ENCODE measurements around the gene ARHGAP15.

The ARHGAP15 gene

DNA sequence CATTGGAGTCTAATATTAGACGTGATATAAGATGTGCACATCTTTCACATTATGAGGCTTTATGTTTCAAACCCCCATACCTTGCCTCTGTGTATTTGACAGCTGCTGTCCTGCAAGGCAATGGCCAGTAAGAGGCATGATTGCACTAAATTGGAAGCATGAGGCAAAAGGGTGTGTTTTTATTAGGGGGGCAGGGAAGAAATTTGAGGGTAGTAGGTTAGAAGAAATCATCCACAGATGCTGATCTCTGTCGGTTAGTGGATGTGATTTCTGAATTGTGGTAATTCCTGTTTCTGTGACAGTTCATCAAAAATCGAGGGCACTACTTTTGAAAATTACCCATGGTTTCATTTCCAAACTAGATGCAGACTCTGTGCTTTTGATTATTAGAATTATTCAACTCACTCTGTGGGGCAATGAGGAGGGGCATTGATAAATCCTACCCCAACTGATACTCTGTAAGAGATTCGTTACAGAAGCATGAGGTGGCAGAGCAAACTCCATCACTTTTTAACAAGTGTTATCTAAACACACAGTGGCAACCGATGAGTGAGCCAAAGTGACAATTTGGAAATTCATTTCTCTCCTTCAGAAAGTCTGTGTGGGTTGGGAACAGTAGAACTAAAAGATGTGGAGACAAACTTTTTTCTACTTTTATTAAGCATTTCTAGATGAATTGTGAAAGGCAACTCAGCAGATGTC is 453.0 kb downstream of the ARHGAP15 start:
- H3K9me3 ChIP-seq (replicated peaks in 1 of 2; ENCODE audit: control insufficient read depth in 2 of 2, insufficient read depth in 1 of 2, low read depth in 1 of 2, low read length in 2 of 2), result no peaks in the 10 kb centered on the region
- no peaks in the 10 kb centered on the region for H3K4me1 ChIP-seq (ENCODE audit: control insufficient read depth in 2 of 2, insufficient read depth in 1 of 2, low read depth in 1 of 2, low read length in 2 of 2)
- no peak overlapping the region for H3K9ac ChIP-seq (ENCODE audit: low read depth, low read length, poor library complexity)
- H2AFZ ChIP-seq (ENCODE audit: low read length), result no peak overlapping the region
- no peak overlapping the region for H3K4me2 ChIP-seq (ENCODE audit: insufficient read depth, low read length, poor library complexity, severe bottlenecking)
- H2BK5ac ChIP-seq (ENCODE audit: low read length), result no peak overlapping the region
- H3K27me3 ChIP-seq (ENCODE audit: control insufficient read depth in 3 of 3, insufficient read depth in 3 of 3, low read depth in 1 of 3, low read length in 3 of 3), result no peaks in the 10 kb centered on the region
- no CpG with 5 or more reads among the region's 5 CpGs for WGBS, 2 donors (ENCODE audit: extremely low coverage in 2 of 2, insufficient read length in 2 of 2, insufficient replicate concordance in 1 of 2)
- no peak overlapping the region for H3K4ac ChIP-seq (ENCODE audit: low read length)
- H4K91ac ChIP-seq (ENCODE audit: low read depth, low read length, poor library complexity), result no peak overlapping the region
- no peak for DNase-seq (ENCODE audit: low spot score)
- H3K36me3 ChIP-seq (replicated peaks in 1 of 2; ENCODE audit: control insufficient read depth in 2 of 2, insufficient read depth in 2 of 2, low read length in 2 of 2), result no peaks in the 10 kb centered on the region
- no peak overlapping the region for H3K23ac ChIP-seq (ENCODE audit: low read depth, low read length, poor library complexity)
- H2BK12ac ChIP-seq (ENCODE audit: low read length), result no peak overlapping the region
- H3K14ac ChIP-seq (ENCODE audit: low read length), result no peak overlapping the region
- no peak overlapping the region for H3K18ac ChIP-seq (ENCODE audit: low read length)
- H3K4me3 ChIP-seq (ENCODE audit: low read length in 2 of 2), result no peak overlapping the region
- H2BK120ac ChIP-seq (ENCODE audit: low read depth, low read length), result no peak overlapping the region
- no peak overlapping the region for H2AK5ac ChIP-seq (ENCODE audit: low read depth, low read length)
- H2BK15ac ChIP-seq (ENCODE audit: low read length), result no peak overlapping the region
- no peak overlapping the region for H3K27ac ChIP-seq (replicated peaks; ENCODE audit: low read length)
- no peaks in the 10 kb centered on the region for H3K79me1 ChIP-seq (ENCODE audit: low read depth, low read length)
- no peak overlapping the region for H4K8ac ChIP-seq (ENCODE audit: low read depth, low read length)

DNA sequence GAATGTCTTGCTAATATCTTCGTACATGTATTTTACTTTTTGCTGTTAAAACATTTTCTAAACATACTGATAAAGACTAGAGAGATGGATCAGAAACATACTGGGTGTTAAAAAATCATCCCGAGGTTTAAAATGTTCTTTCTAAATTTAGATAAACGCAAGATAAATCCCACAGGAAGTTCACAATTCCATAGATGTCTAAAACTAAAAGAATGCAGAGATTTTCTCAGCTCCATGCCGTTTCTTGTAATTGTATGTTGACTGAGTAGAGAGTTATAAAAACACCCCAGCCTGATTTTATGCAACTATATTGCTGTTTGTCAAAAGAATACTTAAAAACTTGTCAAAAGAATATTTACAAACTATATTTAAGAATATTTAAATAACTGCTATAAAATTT is 455.7 kb downstream of the ARHGAP15 start:
- Histone ChIP-seq H2BK5ac (ENCODE audit: low read length) (no peak overlapping the region), H3K4ac (ENCODE audit: low read length) (no peak overlapping the region), H3K79me1 (ENCODE audit: low read depth, low read length) (no peaks in the 10 kb centered on the region), H3K14ac (ENCODE audit: low read length) (no peak overlapping the region), H2BK15ac (ENCODE audit: low read length) (no peak overlapping the region), H3K9ac (ENCODE audit: low read depth, low read length, poor library complexity) (no peak overlapping the region), H3K4me2 (ENCODE audit: insufficient read depth, low read length, poor library complexity, severe bottlenecking) (no peak overlapping the region), H4K8ac (ENCODE audit: low read depth, low read length) (no peak overlapping the region), H4K91ac (ENCODE audit: low read depth, low read length, poor library complexity) (no peak overlapping the region), H2BK12ac (ENCODE audit: low read length) (no peak overlapping the region), H3K4me3 (ENCODE audit: low read length in 2 of 2) (no peak overlapping the region), H3K23ac (ENCODE audit: low read depth, low read length, poor library complexity) (no peak overlapping the region), H3K18ac (ENCODE audit: low read length) (no peak overlapping the region), H2AK5ac (ENCODE audit: low read depth, low read length) (no peak overlapping the region), H3K27me3 (ENCODE audit: control insufficient read depth in 3 of 3, insufficient read depth in 3 of 3, low read depth in 1 of 3, low read length in 3 of 3) (no peaks in the 10 kb centered on the region), H3K36me3 (replicated peaks in 1 of 2; ENCODE audit: control insufficient read depth in 2 of 2, insufficient read depth in 2 of 2, low read length in 2 of 2) (no peaks in the 10 kb centered on the region), H2AFZ (ENCODE audit: low read length) (no peak overlapping the region), H3K27ac (replicated peaks; ENCODE audit: low read length) (no peak overlapping the region), H3K4me1 (ENCODE audit: control insufficient read depth in 2 of 2, insufficient read depth in 1 of 2, low read depth in 1 of 2, low read length in 2 of 2) (no peaks in the 10 kb centered on the region), H2BK120ac (ENCODE audit: low read depth, low read length) (no peak overlapping the region), H3K9me3 (replicated peaks in 1 of 2; ENCODE audit: control insufficient read depth in 2 of 2, insufficient read depth in 1 of 2, low read depth in 1 of 2, low read length in 2 of 2) (no peaks in the 10 kb centered on the region)
- DNase-seq (ENCODE audit: low spot score), result no peak
- no CpG with 5 or more reads among the region's 4 CpGs for whole genome bisulfite sequencing, 2 donors (ENCODE audit: extremely low coverage in 2 of 2, insufficient read length in 2 of 2, insufficient replicate concordance in 1 of 2)

DNA sequence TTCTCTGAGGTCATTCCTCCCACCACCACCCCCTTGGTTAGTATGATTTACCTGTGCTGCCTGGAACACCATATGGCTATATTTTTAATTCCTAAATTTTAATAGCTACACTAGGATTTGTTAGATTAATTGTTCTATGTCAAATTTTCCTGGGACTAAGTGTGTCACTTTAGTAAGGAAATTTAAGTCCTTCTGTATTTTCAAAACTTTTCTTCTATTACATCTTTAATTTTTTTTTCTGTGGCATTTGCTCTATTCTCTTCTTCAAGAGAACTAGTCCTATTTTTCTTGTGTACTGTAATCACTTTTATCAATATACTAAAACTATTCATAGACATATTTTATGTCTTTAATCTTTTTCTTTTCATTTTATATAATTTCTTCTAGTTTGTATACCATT is 456.9 kb downstream of the ARHGAP15 start:
- Histone ChIP-seq H3K27ac (replicated peaks; ENCODE audit: low read length) (no peak overlapping the region), H4K91ac (ENCODE audit: low read depth, low read length, poor library complexity) (no peak overlapping the region), H2BK120ac (ENCODE audit: low read depth, low read length) (no peak overlapping the region), H4K8ac (ENCODE audit: low read depth, low read length) (no peak overlapping the region), H3K36me3 (replicated peaks in 1 of 2; ENCODE audit: control insufficient read depth in 2 of 2, insufficient read depth in 2 of 2, low read length in 2 of 2) (no peaks in the 10 kb centered on the region), H3K4me1 (ENCODE audit: control insufficient read depth in 2 of 2, insufficient read depth in 1 of 2, low read depth in 1 of 2, low read length in 2 of 2) (no peaks in the 10 kb centered on the region), H2BK5ac (ENCODE audit: low read length) (no peak overlapping the region), H3K4me2 (ENCODE audit: insufficient read depth, low read length, poor library complexity, severe bottlenecking) (no peak overlapping the region), H2AFZ (ENCODE audit: low read length) (no peak overlapping the region), H3K4ac (ENCODE audit: low read length) (no peak overlapping the region), H3K9ac (ENCODE audit: low read depth, low read length, poor library complexity) (no peak overlapping the region), H2AK5ac (ENCODE audit: low read depth, low read length) (no peak overlapping the region), H3K4me3 (ENCODE audit: low read length in 2 of 2) (no peak overlapping the region), H3K27me3 (ENCODE audit: control insufficient read depth in 3 of 3, insufficient read depth in 3 of 3, low read depth in 1 of 3, low read length in 3 of 3) (no peaks in the 10 kb centered on the region), H3K23ac (ENCODE audit: low read depth, low read length, poor library complexity) (no peak overlapping the region), H2BK15ac (ENCODE audit: low read length) (no peak overlapping the region), H3K14ac (ENCODE audit: low read length) (no peak overlapping the region), H3K79me1 (ENCODE audit: low read depth, low read length) (no peaks in the 10 kb centered on the region), H3K9me3 (replicated peaks in 1 of 2; ENCODE audit: control insufficient read depth in 2 of 2, insufficient read depth in 1 of 2, low read depth in 1 of 2, low read length in 2 of 2) (no peaks in the 10 kb centered on the region), H2BK12ac (ENCODE audit: low read length) (no peak overlapping the region), H3K18ac (ENCODE audit: low read length) (no peak overlapping the region)
- DNase-seq (ENCODE audit: low spot score), result no peak

DNA sequence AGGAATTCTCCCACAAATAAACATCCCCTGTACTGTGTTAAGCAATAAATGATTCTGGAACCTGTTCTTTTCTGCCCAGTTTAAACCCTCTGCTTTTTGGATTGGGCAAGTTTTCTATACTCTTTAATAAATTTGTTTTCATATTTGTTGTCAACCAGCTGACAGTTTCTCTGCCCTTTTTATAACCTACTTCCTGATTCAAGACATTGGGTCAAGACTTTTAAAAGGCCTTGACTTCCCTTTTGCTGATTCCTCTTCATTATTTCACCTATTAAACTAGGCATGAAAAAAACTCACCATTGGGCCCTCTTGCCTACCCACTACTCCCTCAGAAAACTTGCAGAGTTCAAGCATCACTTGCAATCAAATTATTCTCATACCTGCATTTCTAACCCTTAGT is 459.5 kb downstream of the ARHGAP15 start:
- no peak overlapping the region for H3K4me2 ChIP-seq (ENCODE audit: insufficient read depth, low read length, poor library complexity, severe bottlenecking)
- H3K14ac ChIP-seq (ENCODE audit: low read length), result no peak overlapping the region
- no peaks in the 10 kb centered on the region for H3K36me3 ChIP-seq (replicated peaks in 1 of 2; ENCODE audit: control insufficient read depth in 2 of 2, insufficient read depth in 2 of 2, low read length in 2 of 2)
- no peak overlapping the region for H2BK12ac ChIP-seq (ENCODE audit: low read length)
- H3K27ac ChIP-seq (replicated peaks; ENCODE audit: low read length), result no peak overlapping the region
- H3K9ac ChIP-seq (ENCODE audit: low read depth, low read length, poor library complexity), result no peak overlapping the region
- H3K9me3 ChIP-seq (replicated peaks in 1 of 2; ENCODE audit: control insufficient read depth in 2 of 2, insufficient read depth in 1 of 2, low read depth in 1 of 2, low read length in 2 of 2), result no peaks in the 10 kb centered on the region
- H4K91ac ChIP-seq (ENCODE audit: low read depth, low read length, poor library complexity), result no peak overlapping the region
- no peak overlapping the region for H2AK5ac ChIP-seq (ENCODE audit: low read depth, low read length)
- no peak overlapping the region for H3K23ac ChIP-seq (ENCODE audit: low read depth, low read length, poor library complexity)
- H3K4ac ChIP-seq (ENCODE audit: low read length), result no peak overlapping the region
- H3K4me1 ChIP-seq (ENCODE audit: control insufficient read depth in 2 of 2, insufficient read depth in 1 of 2, low read depth in 1 of 2, low read length in 2 of 2), result no peaks in the 10 kb centered on the region
- no peak overlapping the region for H2BK15ac ChIP-seq (ENCODE audit: low read length)
- no peak overlapping the region for H2BK5ac ChIP-seq (ENCODE audit: low read length)
- no peak overlapping the region for H4K8ac ChIP-seq (ENCODE audit: low read depth, low read length)
- H2BK120ac ChIP-seq (ENCODE audit: low read depth, low read length), result no peak overlapping the region
- DNase-seq (ENCODE audit: low spot score), result no peak
- H3K27me3 ChIP-seq (ENCODE audit: control insufficient read depth in 3 of 3, insufficient read depth in 3 of 3, low read depth in 1 of 3, low read length in 3 of 3), result no peaks in the 10 kb centered on the region
- H3K4me3 ChIP-seq (ENCODE audit: low read length in 2 of 2), result no peak overlapping the region
- no peak overlapping the region for H3K18ac ChIP-seq (ENCODE audit: low read length)
- no peaks in the 10 kb centered on the region for H3K79me1 ChIP-seq (ENCODE audit: low read depth, low read length)
- H2AFZ ChIP-seq (ENCODE audit: low read length), result no peak overlapping the region
